ENCODE measurements around the gene TAS1R3.
"Not testable (repeated sequence)": the region's sequence is repeated elsewhere in the genome, so short reads cannot be mapped to it uniquely, and the experiment has no call there.

The TAS1R3 gene

GRCh38 chr1:1309251-1310108, 21.6 kb upstream of the TAS1R3 start:
- peak; percentile 54 for DNase-seq

- no peak for DNase-seq
Observed at GRCh38 chr1:1310109-1310385, 21.0 kb upstream of the TAS1R3 start.

- no peak for DNase-seq
Observed at GRCh38 chr1:1310476-1311053, 20.5 kb upstream of the TAS1R3 start.

GRCh38 chr1:1311107-1312104, 19.7 kb upstream of the TAS1R3 start:
- DNase-seq = no peak

- no peak for DNase-seq
Observed at GRCh38 chr1:1312450-1313314, 18.4 kb upstream of the TAS1R3 start.

GRCh38 chr1:1313500-1314236, 17.4 kb upstream of the TAS1R3 start:
- no peak for DNase-seq

GRCh38 chr1:1314237-1314586, 16.9 kb upstream of the TAS1R3 start:
- DNase-seq = no peak

- DNase-seq = no peak
Observed at GRCh38 chr1:1314678-1315335, 16.3 kb upstream of the TAS1R3 start.

GRCh38 chr1:1315435-1315954, 15.6 kb upstream of the TAS1R3 start:
- no peak for DNase-seq

- not testable (repeated sequence) for DNase-seq
Observed at GRCh38 chr1:1316199-1316598, 14.9 kb upstream of the TAS1R3 start.

- no peak for DNase-seq
Observed at GRCh38 chr1:1317420-1317819, 13.7 kb upstream of the TAS1R3 start.

GRCh38 chr1:1318131-1318652, 12.9 kb upstream of the TAS1R3 start:
- peak; percentile 42 for DNase-seq

- DNase-seq = no peak
Observed at GRCh38 chr1:1318777-1319645, 12.1 kb upstream of the TAS1R3 start.

- no peak for DNase-seq
Observed at GRCh38 chr1:1319646-1319941, 11.5 kb upstream of the TAS1R3 start.

GRCh38 chr1:1320666-1321448, 10.2 kb upstream of the TAS1R3 start:
- DNase-seq = no peak

GRCh38 chr1:1321477-1321876, 9.6 kb upstream of the TAS1R3 start:
- no peak for DNase-seq

- no peak for DNase-seq
Observed at GRCh38 chr1:1322418-1322817, 8.7 kb upstream of the TAS1R3 start.

- DNase-seq = no peak
Observed at GRCh38 chr1:1322952-1323351, 8.1 kb upstream of the TAS1R3 start.

- DNase-seq = no peak
Observed at GRCh38 chr1:1324084-1324523, 7.0 kb upstream of the TAS1R3 start.

Data from hematopoietic multipotent progenitor cell treated with erythropoietin and hydrocortisone succinate and interleukin-3 and kit ligand, for 6 days (in vitro differentiated cells).